HUES48 (cell line): ENCODE measurements around the gene CTBP2.

Experiments used
- H3K27ac ChIP-seq: one replicate; pipeline ENCODE4 v1.7.0; 2013; ENCODE audit warnings: low read depth, low read length, inconsistent platforms
- H3K27me3 ChIP-seq: 2 replicates; pipeline ENCODE4 v1.6.1; 2013; ENCODE audit warnings: mild to moderate bottlenecking, low read length; ENCODE audit not compliant: control insufficient read depth, insufficient read depth
- H3K36me3 ChIP-seq: 2 replicates; pipeline ENCODE4 v1.6.1; 2013; ENCODE audit warnings: low read length; ENCODE audit not compliant: control insufficient read depth, insufficient read depth
- H3K4me1 ChIP-seq: 2 replicates; pipeline ENCODE4 v1.6.1; 2013; ENCODE audit warnings: mild to moderate bottlenecking, low read length; ENCODE audit not compliant: control insufficient read depth, insufficient read depth
- H3K4me3 ChIP-seq: 2 replicates; pipeline ENCODE4 v1.5.1; 2013; ENCODE audit warnings: mild to moderate bottlenecking, low read depth, low read length
- H3K9ac ChIP-seq: 2 replicates; pipeline ENCODE4 v1.6.1; 2013; ENCODE audit warnings: mild to moderate bottlenecking, low read depth, low read length, moderate library complexity
- H3K9me3 ChIP-seq: 2 replicates; pipeline ENCODE4 v1.6.1; 2013; ENCODE audit warnings: low read length; ENCODE audit not compliant: control insufficient read depth, insufficient read depth

Gene CTBP2

DNA sequence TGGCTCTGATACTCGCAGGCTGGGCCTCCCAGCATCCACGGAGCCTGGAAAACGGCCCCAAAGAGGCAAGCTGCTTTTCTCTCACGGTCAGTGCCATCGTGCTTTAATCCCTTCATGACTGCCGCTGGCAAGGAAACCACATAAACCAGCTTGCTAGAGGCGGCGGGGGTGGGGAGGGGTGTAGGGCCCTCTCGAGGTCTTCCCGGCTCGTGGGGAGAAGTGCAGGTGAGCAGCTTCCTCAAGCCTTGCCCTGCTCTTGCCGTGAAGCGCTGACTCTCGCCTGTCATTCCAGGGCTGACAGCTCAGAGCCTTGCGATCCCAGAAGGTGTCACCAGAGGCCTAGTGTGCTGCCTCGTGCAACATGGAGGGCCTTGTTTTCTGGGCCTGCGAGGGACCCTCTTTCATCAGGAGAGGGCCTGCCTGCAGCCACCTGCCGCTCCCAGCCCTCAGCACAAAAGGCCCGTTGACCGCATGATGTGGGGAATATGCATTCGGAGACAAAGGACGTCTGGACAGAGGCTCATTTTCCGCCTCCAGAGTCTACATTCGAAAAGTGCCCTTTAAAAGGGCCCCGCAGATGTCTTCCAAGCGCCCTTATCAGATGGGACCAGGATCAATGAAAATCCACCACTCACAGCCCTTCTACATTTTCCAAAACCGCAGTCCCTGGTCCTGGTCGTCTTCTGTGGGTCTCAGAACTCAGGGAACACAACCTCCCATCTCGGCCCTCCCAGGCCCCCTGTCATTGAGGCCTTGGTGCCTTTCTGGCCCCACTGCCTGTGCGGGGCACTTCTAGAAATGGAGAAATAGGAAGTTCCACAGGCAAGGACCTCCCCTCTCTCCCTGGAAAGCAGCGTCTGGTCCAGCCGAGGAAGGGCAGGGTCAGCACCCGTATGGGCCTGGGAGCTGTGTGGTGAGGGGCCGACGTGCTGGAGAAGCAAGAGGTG, 159.7 kb downstream of the CTBP2 start:
- H3K4me1 ChIP-seq = no peaks in the 10 kb centered on the region
- peaks cover 97% of the 10 kb centered on the region for H3K36me3 ChIP-seq
- no peaks in the 10 kb centered on the region for H3K9me3 ChIP-seq
- H3K27ac ChIP-seq = no peak overlapping the region
- H3K27me3 ChIP-seq = no peaks in the 10 kb centered on the region
- no peak overlapping the region for H3K9ac ChIP-seq
- no peak overlapping the region for H3K4me3 ChIP-seq

DNA sequence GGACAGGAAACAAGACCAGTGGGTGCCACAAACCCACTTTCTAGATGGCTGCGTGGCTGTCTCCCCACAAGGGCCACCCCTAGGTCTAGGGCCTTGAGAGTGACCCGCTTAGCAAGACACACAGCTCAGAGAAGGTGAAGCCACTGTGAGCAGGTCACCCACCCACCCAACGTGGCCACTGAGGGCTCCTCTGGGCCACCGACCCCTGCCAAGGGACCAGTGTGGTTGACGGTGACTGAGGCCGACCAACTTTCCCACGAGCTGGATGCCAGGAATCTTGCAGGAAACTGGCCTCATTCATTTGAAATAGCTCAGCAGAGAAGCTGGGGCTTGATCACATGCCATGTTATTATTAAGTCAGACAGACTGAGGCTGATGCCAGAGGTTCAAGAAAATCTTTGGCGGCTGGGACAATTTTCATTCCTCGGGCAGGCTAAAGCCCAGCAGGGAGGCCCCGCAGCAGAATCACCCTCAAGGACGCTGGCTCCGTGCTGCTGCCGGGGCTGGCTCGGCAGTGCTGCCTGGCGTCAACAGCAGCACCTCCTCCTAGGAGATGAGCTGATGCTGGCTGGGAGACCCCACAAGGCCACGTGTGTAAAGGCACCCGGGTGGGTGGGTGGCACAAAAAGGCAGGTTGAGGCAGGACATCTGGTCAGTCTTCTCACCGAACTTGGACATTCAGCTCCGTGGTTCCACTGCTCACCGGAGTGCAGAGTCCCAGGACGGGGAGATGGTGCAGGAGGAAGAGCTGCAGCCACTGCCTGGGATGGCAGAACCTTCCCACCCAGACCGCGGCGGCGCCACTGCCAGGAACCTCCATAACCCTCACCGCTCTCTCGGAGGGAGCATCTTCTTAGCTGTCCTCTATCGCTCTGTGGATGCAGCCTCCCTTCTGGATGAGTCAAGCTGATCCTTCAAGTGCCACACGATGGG, 160.7 kb downstream of the CTBP2 start:
- H3K27ac ChIP-seq = no peak overlapping the region
- no peak overlapping the region for H3K9ac ChIP-seq
- H3K36me3 ChIP-seq = peaks cover 98% of the 10 kb centered on the region
- no peaks in the 10 kb centered on the region for H3K4me1 ChIP-seq
- H3K4me3 ChIP-seq = no peak overlapping the region
- H3K9me3 ChIP-seq = no peaks in the 10 kb centered on the region
- no peaks in the 10 kb centered on the region for H3K27me3 ChIP-seq

DNA sequence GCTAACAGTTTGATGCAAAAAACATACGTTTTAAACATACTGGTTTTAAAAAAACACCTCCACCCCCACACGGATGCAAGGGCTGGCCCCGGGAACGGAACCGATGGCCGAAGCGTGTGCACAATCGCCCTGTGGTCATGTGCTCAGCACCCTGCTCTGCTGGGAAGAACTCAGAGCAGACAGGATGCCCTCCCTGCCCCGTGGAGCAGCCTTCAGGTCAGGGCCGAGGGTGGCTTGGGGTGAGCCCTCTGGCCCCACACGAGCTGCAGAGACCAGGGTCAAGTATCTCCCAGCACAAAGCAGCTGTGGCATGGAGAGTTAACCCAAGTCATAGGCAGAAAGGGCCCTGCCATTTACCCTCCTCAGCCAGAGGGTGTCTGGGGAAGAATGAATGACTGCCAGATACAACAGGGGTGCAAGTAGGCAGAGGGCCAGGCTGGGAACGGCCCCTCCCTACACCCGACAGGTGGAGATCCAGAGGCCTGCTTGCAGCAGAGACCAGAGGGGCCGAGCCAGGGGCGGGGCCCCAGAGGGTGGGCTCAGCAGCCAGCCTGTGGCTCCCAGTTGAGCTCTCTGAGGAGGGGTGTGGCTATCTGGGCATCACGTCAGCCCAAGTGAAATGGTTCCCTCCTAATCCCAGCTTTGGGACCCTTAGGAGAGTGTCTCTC, 161.6 kb downstream of the CTBP2 start:
- H3K9ac ChIP-seq = no peak overlapping the region
- H3K36me3 ChIP-seq = peaks cover 98% of the 10 kb centered on the region

DNA sequence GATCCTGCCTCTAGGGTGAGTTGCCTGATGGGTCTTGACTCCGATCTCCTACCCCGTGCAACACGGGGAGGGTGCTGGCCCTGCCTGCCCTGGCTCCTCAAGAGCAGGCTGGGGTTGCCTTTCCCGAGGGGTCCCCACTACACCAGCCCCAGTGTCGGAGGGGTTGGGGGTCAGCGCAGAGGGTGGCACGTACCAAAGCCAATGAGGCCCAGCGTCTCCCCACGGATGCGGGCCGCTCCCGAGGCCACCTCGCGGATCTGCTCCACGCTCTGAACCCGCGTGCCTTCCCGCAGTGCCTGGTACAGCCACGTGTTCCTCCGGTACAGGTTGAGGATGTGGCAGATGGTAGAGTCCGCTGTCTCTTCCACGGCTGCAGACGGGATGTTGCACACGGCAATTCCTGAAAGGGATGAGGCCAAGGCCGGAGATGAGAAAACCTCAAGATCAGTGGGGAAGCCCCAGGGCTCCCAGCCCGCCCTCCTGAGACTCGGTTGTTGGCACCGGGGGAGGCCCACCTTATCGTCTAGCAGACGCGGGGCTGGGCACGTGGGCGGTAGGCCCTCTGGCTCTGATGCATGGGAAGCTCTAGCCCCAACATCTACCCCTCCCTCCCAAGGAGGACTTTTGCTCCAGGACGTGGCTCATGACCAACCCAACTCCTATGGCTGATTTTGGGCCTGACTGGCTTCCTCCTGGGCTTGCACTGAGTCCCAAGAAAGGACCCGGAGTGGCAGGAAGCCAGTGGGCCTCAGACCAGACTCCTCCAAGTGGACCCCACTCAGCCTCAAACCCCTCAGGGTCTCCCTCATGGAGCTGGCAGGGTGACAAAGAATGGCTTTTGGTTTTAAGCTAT, 162.4 kb downstream of the CTBP2 start:
- no peak overlapping the region for H3K27ac ChIP-seq
- no peaks in the 10 kb centered on the region for H3K4me1 ChIP-seq
- H3K9me3 ChIP-seq = no peaks in the 10 kb centered on the region
- no peak overlapping the region for H3K4me3 ChIP-seq
- peaks cover 99% of the 10 kb centered on the region for H3K36me3 ChIP-seq
- no peaks in the 10 kb centered on the region for H3K27me3 ChIP-seq
- no peak overlapping the region for H3K9ac ChIP-seq

More for the DNA sequence above, 161.6 kb downstream of the CTBP2 start:
- H3K27me3 ChIP-seq = no peaks in the 10 kb centered on the region
- no peak overlapping the region for H3K27ac ChIP-seq
- no peaks in the 10 kb centered on the region for H3K9me3 ChIP-seq
- no peak overlapping the region for H3K4me3 ChIP-seq
- no peaks in the 10 kb centered on the region for H3K4me1 ChIP-seq

DNA sequence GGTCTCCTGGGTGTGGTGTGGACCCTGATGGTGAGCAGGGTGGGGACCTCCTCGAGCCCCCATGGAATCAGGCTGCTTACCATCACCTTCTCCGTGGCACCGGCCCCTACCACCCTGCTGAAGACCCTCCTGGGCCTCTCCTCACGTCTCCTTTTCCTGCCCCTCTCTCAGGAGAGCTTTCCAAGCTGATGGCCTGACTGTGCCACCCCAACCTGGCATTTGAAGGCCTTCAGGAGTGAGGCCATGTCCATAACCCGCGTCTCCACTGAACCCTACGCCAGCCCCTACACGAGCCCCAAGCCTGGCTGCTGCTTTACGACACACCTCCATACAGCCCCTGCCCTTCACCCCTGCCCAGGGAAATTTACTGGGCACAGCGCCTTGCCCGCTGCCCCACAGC, 163.1 kb downstream of the CTBP2 start:
- Histone ChIP-seq H3K27me3 (no peaks in the 10 kb centered on the region), H3K4me3 (no peak overlapping the region), H3K4me1 (no peaks in the 10 kb centered on the region), H3K27ac (no peak overlapping the region), H3K9me3 (no peaks in the 10 kb centered on the region), H3K36me3 (peaks cover 99% of the 10 kb centered on the region), H3K9ac (no peak overlapping the region)

DNA sequence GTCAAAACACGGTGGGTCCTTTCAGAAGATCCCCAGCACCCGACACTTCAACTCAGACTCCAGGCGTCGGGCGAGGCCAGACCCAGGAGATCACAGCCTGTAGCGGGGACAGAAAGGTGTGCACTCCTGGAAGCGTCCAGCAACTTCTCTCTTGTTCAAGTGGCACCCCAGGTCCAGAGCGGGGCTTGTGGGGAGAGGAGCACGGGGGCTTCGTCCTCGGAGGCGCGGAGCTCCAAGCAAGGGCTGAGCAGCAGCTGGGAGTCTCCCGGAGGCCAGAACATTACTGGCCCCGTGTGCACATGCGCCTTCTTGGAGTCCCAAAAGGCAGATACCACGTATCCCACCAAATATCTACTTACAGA, 163.5 kb downstream of the CTBP2 start:
- Histone ChIP-seq H3K4me3 (no peak overlapping the region), H3K4me1 (no peaks in the 10 kb centered on the region), H3K27me3 (no peaks in the 10 kb centered on the region), H3K27ac (no peak overlapping the region), H3K9me3 (no peaks in the 10 kb centered on the region), H3K36me3 (peaks cover 99% of the 10 kb centered on the region), H3K9ac (no peak overlapping the region)

DNA sequence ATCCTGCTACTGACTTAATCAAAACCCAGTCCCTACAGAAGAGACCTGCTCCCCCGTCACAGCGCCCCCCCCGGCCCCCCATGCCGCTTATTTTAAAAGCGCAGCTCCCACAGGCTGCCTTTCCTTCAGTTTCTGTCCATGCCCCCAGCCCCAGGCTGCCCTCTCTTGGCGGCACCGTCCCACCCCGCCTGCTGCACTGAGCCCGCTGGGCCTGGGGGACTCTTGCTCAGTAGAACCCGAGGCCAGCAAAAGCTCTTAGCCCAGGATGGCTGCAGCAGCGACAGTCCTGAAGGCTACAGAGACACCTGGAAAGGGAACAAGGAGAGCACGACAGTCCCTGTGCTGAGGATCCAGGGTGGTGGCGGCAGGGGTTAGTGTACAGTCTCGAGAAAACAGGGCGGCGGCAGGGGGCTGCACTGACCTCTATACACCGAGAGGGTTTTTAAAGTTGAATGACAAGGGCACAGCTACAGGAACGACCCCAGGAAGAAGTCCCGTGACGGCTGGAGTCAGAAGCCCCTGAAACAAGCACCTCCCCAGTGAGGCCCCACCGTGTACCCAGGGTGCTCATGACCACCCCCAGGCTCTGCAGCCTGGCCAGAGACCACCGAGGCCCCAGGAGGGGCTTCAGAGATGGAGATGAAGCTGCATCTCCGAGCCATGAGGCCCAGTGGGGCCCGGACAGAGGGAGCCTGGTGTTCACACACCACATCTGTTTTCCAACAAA, 164.1 kb downstream of the CTBP2 start:
- H3K4me1 ChIP-seq = no peaks in the 10 kb centered on the region
- H3K9ac ChIP-seq = no peak overlapping the region
- no peak overlapping the region for H3K4me3 ChIP-seq
- peaks cover 99% of the 10 kb centered on the region for H3K36me3 ChIP-seq
- no peaks in the 10 kb centered on the region for H3K27me3 ChIP-seq
- no peak overlapping the region for H3K27ac ChIP-seq
- no peaks in the 10 kb centered on the region for H3K9me3 ChIP-seq

DNA sequence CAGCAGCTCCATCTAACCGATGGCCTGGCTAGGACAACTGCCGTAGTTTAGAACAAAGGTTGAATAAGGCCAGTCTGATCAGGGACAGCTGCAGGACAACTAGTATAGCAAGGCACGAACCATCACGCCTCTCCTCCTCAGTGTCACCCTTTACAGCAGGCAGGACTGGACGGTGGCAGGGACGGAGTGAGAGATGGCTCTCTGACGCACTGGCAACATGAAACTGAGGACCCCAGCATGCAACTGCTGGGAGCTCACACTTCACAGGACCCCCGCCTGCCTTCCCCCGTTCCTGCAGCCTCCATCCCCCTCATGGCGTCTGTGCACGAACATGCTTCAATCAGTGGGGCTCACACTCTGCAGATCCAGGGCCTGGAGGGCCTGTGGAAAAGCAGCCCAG, 164.8 kb downstream of the CTBP2 start:
- Histone ChIP-seq H3K4me3 (no peak overlapping the region), H3K4me1 (no peaks in the 10 kb centered on the region), H3K27ac (no peak overlapping the region), H3K27me3 (no peaks in the 10 kb centered on the region), H3K36me3 (peaks cover 99% of the 10 kb centered on the region), H3K9me3 (no peaks in the 10 kb centered on the region), H3K9ac (no peak overlapping the region)

DNA sequence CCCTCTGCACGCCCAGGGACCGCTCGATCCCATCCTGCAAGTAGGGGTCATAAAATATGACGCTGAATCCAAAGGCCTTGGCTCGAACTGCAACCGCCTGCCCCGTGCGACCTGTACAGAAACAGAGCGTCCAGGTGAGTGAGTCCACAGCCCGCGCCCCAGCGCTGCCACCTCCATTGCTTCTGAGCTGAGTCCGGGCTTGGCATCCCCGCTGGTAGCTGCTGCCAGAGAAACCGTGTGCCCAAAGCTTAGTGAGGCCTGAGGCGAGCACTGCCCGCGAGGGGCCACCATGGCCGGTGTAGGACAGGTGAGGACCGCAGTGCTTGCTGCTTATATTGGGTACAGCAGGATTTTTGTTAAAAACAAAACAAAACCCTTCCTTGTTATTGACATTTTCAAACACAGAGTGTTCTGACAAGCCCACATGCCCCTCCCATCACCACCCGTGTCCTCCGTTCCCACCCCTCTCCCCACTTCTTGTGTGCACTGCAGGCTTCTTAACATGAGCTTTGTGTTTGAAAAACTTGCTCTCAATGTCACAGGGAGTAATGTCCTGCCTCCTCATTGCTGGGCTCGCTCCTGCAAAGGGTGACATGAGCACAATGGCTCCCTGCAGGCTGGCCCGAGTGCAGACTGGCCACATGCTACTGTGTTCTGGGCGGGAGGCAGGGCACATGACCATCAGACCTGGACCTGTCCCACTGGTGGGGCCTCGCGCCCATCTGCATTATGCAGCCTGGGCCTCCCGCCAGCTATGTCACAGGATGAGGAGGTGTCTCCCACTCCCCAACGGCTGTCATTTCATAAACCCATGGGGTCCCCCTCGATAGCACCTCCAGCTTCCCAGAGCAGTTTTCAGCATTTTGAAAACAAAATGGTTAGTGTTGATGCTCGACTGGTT, 165.5 kb downstream of the CTBP2 start:
- Histone ChIP-seq H3K9ac (no peak overlapping the region), H3K9me3 (no peaks in the 10 kb centered on the region), H3K4me3 (no peak overlapping the region), H3K4me1 (no peaks in the 10 kb centered on the region), H3K27me3 (no peaks in the 10 kb centered on the region), H3K27ac (no peak overlapping the region), H3K36me3 (peaks cover 99% of the 10 kb centered on the region)
